Activated naive CD4-positive, alpha-beta T cell treated with anti-CD3 and anti-CD28 coated beads, Interleukin-2, amount 10 ng/mL, durations not matched to agents 7 days and 5 days (primary cell): ENCODE data around the gene ZCCHC14.

Experiments
- CTCF ChIA-PET: fragments of 350-600 bp; sonication (Branson Sonifier 250); formaldehyde crosslinking; loops from one replicate; lab custom pipeline; 2021; ENCODE audit warnings: antibody characterized with exemption; lab: Charles Lee
- DNase-seq: peaks from one replicate; pipeline ENCODE4 v3.0.0-alpha.2; 2020
- H3K27ac Mint-ChIP-seq: one replicate; pipeline ENCODE4 v1.8.0; 2021; ENCODE audit warnings: mild to moderate bottlenecking, moderate library complexity, mixed read lengths
- H3K27me3 Mint-ChIP-seq: one replicate; pipeline ENCODE4 v1.8.0; 2021; ENCODE audit warnings: mild to moderate bottlenecking, mixed read lengths
- H3K36me3 Mint-ChIP-seq: one replicate; pipeline ENCODE4 v1.8.0; 2021; ENCODE audit warnings: mixed read lengths
- H3K4me1 Mint-ChIP-seq: one replicate; pipeline ENCODE4 v1.8.0; 2021; ENCODE audit warnings: mixed read lengths
- H3K4me3 Mint-ChIP-seq: one replicate; pipeline ENCODE4 v1.8.0; 2021; ENCODE audit warnings: mild to moderate bottlenecking, moderate library complexity, mixed read lengths
- H3K9me3 Mint-ChIP-seq: one replicate; pipeline ENCODE4 v1.8.0; 2021; ENCODE audit warnings: mixed read lengths

ZCCHC14 gene

DNA sequence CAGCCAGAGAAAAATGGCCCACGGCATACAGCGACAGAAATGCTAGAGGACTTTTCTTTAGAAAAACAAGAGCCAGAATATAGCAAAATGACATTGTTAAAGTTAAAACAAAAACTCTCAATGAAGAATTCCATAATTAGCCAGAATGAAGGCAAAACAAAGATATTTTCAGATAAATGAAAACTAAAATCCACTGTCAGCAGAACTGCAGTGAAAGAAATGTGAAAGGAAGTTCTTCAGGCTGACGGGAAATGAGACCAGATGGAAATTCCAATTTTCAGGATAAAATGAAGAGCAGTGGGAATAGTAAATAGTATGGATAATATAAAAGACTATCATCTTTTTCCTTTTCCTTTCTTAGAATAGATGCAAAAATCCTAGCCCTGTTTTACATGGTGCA, 38.4 kb downstream of the ZCCHC14 start:
- no peaks in the 10 kb centered on the region for H3K9me3 Mint-ChIP-seq
- no peak overlapping the region for H3K4me3 Mint-ChIP-seq
- no peak overlapping the region for H3K27ac Mint-ChIP-seq
- CTCF ChIA-PET = interaction anchor here (1.1 kb wide), 1 partner anchor 9 kb away, joined by 3 read pairs; no protein-coding TSS in a partner anchor
- no peak for DNase-seq
- H3K27me3 Mint-ChIP-seq = no peaks in the 10 kb centered on the region
- peaks cover 2% of the 10 kb centered on the region for H3K36me3 Mint-ChIP-seq
- no peaks in the 10 kb centered on the region for H3K4me1 Mint-ChIP-seq

DNA sequence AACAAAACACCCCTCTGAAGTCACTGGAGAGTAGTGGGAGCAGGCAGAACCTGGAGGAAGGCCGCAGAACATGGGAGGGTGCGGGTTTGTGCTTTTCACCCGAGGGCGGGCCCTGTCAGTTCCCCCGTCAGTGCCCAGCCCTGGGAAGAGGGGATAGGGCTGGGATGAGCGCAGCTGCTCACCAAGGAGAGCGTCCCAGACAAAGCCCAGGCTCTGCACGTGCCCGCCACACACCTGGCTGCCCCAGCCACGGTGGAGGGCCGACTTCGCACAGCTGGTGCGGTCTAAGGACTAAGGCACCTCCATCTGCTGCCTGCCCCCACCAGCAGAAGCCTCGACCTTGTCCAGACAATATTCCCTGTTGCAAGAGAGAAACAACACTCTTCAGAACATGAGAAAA, 39.5 kb downstream of the ZCCHC14 start:
- no peak overlapping the region for H3K4me3 Mint-ChIP-seq
- no peaks in the 10 kb centered on the region for H3K9me3 Mint-ChIP-seq
- DNase-seq = no peak
- H3K4me1 Mint-ChIP-seq = no peaks in the 10 kb centered on the region
- CTCF ChIA-PET = no interaction called here
- H3K36me3 Mint-ChIP-seq = peaks cover 5% of the 10 kb centered on the region
- H3K27me3 Mint-ChIP-seq = no peaks in the 10 kb centered on the region
- H3K27ac Mint-ChIP-seq = no peak overlapping the region

DNA sequence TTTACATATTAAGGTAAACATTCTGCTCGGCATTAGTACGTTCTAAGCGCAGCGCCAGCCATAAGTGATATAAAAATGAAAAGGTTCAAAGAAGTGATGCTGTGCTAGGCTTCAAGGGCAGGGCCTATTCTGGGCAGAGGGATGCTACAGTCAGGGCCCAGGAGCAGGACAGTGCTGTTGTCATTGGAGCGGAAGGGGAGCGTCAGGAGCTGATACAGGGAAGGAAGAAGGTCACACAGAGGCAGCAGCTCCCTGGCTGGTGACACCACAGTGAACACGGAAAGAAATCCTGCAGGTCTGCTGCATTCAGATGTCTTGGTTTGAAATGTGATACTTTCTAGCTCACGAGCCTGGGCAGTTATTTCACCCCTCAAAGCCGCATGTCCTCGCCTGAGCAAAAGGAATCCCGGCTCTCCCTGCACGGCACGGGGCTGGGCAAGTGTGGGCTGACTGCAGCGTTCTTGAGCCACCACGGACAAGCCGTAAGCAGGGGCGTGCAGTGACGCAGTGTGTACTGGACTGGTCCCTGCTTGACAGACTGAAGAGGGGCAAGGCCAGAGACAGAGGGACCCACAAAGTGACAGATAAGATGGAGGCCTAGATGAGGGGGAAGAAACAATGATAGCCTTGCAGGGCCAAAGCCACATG, 41.1 kb downstream of the ZCCHC14 start:
- Mint-ChIP-seq H3K4me3 (no peak overlapping the region), H3K27ac (no peak overlapping the region), H3K9me3 (no peaks in the 10 kb centered on the region), H3K36me3 (peaks cover 12% of the 10 kb centered on the region), H3K4me1 (no peaks in the 10 kb centered on the region), H3K27me3 (no peaks in the 10 kb centered on the region)
- no peak for DNase-seq
- CTCF ChIA-PET = no interaction called here

DNA sequence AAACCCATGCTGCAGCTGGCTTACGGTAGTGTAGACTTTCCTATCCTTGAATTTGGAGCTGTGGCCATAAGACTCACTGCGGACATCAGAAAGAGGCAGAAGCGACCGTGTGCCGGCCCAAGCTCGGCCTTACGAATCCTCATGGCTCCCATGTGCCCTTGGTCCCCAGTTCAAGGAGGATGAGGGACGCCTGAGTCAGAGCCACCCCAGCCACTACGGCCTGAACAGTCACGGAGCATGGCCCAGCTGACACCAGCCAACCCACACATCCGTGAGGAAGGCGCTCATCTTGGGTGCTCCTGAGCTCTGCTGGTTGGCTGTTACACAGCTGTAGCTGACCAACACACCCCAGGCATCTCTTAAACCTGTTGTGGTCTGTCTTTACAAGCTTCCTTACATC, 44.0 kb downstream of the ZCCHC14 start:
- CTCF ChIA-PET = no interaction called here
- no peaks in the 10 kb centered on the region for H3K4me1 Mint-ChIP-seq
- H3K9me3 Mint-ChIP-seq = no peaks in the 10 kb centered on the region
- H3K36me3 Mint-ChIP-seq = peaks cover 17% of the 10 kb centered on the region
- no peak for DNase-seq
- H3K27ac Mint-ChIP-seq = no peak overlapping the region
- no peaks in the 10 kb centered on the region for H3K27me3 Mint-ChIP-seq
- H3K4me3 Mint-ChIP-seq = no peak overlapping the region

DNA sequence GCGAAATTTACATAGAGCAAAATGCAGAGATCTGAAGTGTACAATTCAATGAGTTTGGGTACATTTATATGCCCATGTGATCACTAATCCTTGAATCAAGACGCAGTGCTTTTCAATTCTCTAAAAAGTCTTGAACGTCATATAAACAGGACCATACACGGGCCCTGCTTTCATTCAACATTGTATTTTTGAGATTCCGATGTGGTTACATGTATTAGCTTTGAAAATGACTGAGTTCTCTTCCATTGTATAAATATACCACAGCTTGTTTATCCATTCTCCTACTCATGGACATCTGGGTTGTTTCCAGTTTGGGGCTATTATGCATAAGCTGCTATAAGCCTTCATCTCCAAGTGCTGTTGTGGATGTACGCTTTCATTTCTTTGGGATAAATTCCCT, 45.5 kb downstream of the ZCCHC14 start:
- no peak overlapping the region for H3K4me3 Mint-ChIP-seq

DNA sequence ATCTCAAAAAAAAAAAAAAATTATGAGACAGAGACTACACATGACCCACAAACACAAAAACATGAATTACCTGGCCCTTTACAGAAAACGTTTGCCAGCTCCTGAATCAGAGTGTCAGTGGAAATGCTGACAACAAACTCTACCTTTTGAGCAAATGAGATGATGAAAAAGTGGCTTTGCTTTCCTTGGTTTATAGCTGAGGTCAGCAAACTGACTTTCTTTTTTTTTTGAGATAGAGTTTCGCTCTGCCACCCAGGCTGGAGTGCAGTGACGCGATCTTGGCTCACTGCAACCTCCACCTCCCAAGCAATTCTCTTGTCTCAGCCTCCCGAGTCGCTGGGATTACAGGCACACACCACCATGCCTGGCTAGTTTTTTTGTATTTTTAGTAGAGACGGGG, 46.3 kb downstream of the ZCCHC14 start:
- Mint-ChIP-seq H3K4me1 (no peaks in the 10 kb centered on the region), H3K27ac (no peak overlapping the region), H3K9me3 (no peaks in the 10 kb centered on the region), H3K36me3 (peaks cover 18% of the 10 kb centered on the region), H3K4me3 (no peak overlapping the region), H3K27me3 (no peaks in the 10 kb centered on the region)
- no peak for DNase-seq
- CTCF ChIA-PET = interaction anchor here (0.6 kb wide), 1 partner anchor 16 kb away, joined by 3 read pairs; no protein-coding TSS in a partner anchor

More for the DNA sequence above, 45.5 kb downstream of the ZCCHC14 start:
- CTCF ChIA-PET = interaction anchor here (0.6 kb wide), 1 partner anchor 497 kb away, joined by 4 read pairs; no protein-coding TSS in a partner anchor
- no peaks in the 10 kb centered on the region for H3K4me1 Mint-ChIP-seq
- H3K27me3 Mint-ChIP-seq = no peaks in the 10 kb centered on the region
- no peaks in the 10 kb centered on the region for H3K9me3 Mint-ChIP-seq
- H3K27ac Mint-ChIP-seq = no peak overlapping the region
- DNase-seq = no peak
- peaks cover 18% of the 10 kb centered on the region for H3K36me3 Mint-ChIP-seq

DNA sequence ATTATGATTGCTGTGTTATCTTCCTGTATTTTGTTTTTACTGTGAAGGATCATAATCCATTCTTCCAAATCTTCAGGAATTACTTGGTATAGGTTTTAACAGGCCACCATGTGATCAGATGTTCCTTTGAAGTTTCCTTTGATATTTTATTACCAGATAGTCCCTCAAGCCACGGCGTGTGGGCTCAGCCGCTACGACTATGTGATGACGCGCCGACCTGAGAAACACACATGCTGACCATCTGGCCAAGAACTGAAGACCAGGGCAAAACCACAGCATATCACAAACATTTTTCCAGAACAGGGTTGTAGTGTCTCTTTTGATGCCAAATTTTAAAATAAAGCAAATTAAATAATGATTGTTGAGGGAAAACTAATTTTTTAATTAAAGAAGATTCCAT, 47.3 kb downstream of the ZCCHC14 start:
- Mint-ChIP-seq H3K27me3 (peaks cover 4% of the 10 kb centered on the region), H3K9me3 (no peaks in the 10 kb centered on the region), H3K4me1 (no peaks in the 10 kb centered on the region), H3K27ac (no peak overlapping the region), H3K4me3 (no peak overlapping the region), H3K36me3 (peaks cover 18% of the 10 kb centered on the region)
- DNase-seq = no peak
- CTCF ChIA-PET = interaction anchor here (0.7 kb wide), 1 partner anchor 39 kb away, joined by 4 read pairs; no protein-coding TSS in a partner anchor

DNA sequence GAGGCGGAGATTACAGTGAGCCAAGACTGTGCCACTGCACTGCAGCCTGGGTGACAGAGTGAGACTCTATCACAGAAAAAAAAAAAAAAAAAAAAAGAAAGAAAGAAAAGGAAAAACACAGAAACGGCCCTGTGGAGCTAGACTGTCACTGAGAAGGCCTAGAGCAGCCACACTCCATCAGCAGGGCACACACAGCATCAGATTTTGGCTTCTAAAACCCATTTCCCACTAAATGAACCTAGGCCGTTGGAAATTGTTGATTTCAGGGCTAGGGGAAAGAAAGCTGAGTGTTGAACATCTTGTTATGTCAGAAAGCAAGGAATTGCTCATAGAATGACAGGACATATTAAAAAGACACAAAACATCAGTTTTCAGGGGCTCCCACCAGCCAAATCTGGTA, 48.9 kb downstream of the ZCCHC14 start:
- peaks cover 18% of the 10 kb centered on the region for H3K36me3 Mint-ChIP-seq
- H3K4me1 Mint-ChIP-seq = no peaks in the 10 kb centered on the region
- H3K4me3 Mint-ChIP-seq = no peak overlapping the region
- CTCF ChIA-PET = interaction anchor here (1.1 kb wide), 1 partner anchor 172 kb away, joined by 3 read pairs; no protein-coding TSS in a partner anchor
- no peaks in the 10 kb centered on the region for H3K9me3 Mint-ChIP-seq
- no peak overlapping the region for H3K27ac Mint-ChIP-seq
- DNase-seq = no peak
- H3K27me3 Mint-ChIP-seq = peaks cover 4% of the 10 kb centered on the region

DNA sequence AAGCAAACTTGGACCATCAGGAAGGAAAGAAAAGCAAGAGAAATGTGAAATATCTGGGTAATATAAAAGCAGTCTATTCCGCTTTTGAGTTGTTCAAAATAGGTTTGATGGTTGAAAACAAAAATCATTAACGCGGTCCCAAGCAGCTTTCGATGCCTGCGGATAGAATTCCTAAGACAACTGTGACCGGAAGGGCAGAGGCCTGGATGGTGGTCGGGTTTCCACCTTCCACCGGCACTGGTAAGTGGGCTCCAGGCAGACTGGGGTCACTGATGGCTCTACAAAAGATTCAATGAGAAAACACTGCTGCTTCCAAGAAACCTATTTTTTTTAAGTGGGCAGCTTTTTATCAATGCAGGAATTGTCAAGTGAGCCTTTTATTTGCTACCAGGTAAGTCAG, 49.8 kb downstream of the ZCCHC14 start:
- no peak for DNase-seq
- CTCF ChIA-PET = no interaction called here
- no peak overlapping the region for H3K27ac Mint-ChIP-seq
- H3K4me3 Mint-ChIP-seq = no peak overlapping the region
- peaks cover 13% of the 10 kb centered on the region for H3K36me3 Mint-ChIP-seq
- peaks cover 4% of the 10 kb centered on the region for H3K27me3 Mint-ChIP-seq
- no peaks in the 10 kb centered on the region for H3K9me3 Mint-ChIP-seq
- H3K4me1 Mint-ChIP-seq = no peaks in the 10 kb centered on the region

DNA sequence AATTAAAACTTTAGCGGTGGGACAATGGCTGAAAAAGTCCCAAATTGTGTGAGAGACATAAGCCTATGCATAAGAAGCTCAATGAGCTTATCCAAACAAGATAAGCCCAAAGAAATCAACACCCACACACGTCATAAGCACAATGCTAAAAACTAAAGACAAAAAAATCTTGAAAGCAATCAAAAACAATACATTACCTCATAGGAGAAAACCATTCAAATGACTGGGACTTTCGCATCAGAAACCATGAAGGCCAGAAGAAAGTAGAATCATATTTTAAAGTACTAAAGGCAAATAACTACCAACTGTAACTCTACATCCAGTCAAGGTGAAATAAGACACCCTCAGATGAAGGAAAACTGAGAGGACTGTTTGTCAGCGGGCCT, 50.2 kb downstream of the ZCCHC14 start:
- no peaks in the 10 kb centered on the region for H3K4me1 Mint-ChIP-seq
- H3K4me3 Mint-ChIP-seq = no peak overlapping the region
- CTCF ChIA-PET = no interaction called here
- peaks cover 4% of the 10 kb centered on the region for H3K27me3 Mint-ChIP-seq
- DNase-seq = no peak
- no peak overlapping the region for H3K27ac Mint-ChIP-seq
- peaks cover 11% of the 10 kb centered on the region for H3K36me3 Mint-ChIP-seq
- no peaks in the 10 kb centered on the region for H3K9me3 Mint-ChIP-seq

DNA sequence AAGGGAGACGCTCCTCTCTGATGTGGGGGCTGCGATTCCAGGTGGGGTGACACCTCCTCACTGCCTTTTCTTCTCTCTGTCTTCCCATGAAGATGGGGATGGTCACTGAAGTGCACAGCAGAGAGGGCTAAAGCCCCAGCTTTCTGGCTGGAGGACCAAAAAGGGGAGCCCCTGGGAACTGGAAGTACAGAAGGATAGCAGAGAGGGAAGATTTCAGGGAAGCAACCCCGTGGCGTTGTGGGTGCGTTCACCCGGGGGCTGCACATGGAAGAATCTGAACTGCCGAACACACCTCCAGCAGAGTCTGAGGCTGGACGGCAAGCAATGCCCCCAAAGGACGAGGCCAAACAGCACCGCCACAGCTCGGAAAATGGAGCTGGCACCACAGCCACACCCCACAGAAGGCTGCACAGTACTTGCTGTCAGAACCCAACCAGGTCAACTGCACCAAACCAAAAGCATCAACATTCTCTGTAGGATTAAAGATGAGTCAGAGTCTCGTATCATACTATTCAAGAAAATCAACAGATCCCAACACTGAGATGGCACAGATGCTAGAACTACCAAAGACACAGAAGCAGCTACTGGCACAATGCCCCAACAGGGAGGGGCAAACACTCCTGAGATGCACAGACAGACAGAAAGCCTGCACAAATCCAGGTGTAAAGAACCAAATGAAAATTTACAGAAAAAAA, 50.8 kb downstream of the ZCCHC14 start:
- Mint-ChIP-seq H3K27ac (no peak overlapping the region), H3K4me3 (no peak overlapping the region), H3K36me3 (peaks cover 9% of the 10 kb centered on the region), H3K27me3 (peaks cover 4% of the 10 kb centered on the region), H3K9me3 (no peaks in the 10 kb centered on the region), H3K4me1 (peaks cover under 1% of the 10 kb centered on the region)
- CTCF ChIA-PET = no interaction called here
- DNase-seq = no peak

DNA sequence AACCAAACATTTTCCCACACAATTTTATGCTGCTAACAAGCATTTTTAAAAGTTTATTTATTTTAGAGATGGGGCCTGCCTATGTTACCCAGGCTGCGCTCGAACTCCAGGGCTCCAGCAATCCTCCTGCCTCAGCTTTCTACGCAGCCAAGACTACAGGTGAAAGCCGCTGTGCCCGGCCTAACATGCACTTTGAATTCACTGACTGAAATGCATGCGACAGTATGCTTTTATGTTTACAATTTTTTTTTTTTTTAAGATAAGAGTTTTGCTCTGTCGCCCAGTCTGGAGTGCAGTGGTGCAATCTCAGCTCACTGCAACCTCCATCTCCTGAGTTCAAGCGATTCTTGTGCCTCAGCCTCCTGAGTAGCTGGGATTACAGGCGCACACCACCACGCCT, 52.9 kb downstream of the ZCCHC14 start:
- DNase-seq = no peak
- Mint-ChIP-seq H3K36me3 (peaks cover 4% of the 10 kb centered on the region), H3K27me3 (peaks cover 14% of the 10 kb centered on the region), H3K4me3 (no peak overlapping the region), H3K4me1 (peaks cover 21% of the 10 kb centered on the region), H3K27ac (no peak overlapping the region), H3K9me3 (no peaks in the 10 kb centered on the region)
- CTCF ChIA-PET = no interaction called here

DNA sequence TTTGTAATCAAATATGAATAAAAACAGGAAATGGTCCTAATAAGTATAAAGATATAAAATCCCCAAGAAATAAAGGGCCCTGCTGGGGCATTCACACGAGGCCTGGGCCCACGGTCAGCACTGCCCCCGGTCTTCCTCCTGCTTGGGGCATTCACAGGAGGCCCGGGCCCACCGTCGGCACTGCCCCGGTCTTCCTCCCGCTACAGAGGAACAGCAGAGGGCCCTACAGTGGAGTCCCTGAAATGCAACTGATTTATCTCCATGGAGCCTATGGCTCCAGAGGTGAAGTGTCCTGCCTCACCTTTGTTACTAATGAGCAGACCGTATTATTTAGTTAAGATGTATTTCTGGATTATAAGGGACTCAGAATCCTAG, 54.2 kb downstream of the ZCCHC14 start:
- Mint-ChIP-seq H3K9me3 (no peaks in the 10 kb centered on the region), H3K4me3 (no peak overlapping the region), H3K27me3 (peaks cover 14% of the 10 kb centered on the region), H3K4me1 (peaks cover 21% of the 10 kb centered on the region), H3K36me3 (peaks cover 1% of the 10 kb centered on the region), H3K27ac (no peak overlapping the region)
- CTCF ChIA-PET = no interaction called here
- DNase-seq = no peak

DNA sequence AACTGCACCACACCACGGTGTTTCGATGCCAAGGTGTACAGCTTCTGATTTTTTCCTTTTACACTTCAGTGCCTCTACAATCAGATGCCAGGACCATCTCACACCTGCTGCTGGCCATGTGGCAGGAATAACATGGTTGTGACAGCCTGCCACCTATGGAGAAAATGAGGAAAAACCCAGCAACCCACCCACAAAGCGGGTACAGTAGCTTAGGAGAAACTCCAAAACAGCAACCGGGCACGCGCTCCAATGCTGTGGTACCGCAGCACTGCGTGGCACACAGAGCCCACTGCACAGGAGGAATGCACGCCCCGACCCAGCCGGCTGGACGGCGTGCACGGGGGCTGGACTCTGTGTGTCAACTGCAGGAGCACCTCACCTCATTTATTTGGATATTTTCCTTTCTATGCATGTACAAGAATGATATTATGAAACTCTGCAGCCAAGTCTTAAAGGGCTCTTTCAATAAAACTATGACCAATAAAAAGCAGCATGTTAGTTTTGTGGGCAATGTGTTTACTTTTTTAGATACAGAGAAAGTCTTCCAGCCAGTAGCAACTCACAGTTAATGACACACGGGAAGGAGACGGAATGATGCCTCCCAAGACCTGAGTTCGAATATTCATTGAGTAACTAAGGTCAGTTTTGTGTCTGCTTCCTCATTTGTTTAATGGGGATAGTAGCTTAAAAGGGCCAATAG, 54.8 kb downstream of the ZCCHC14 start:
- Mint-ChIP-seq H3K27ac (no peak overlapping the region), H3K27me3 (peaks cover 14% of the 10 kb centered on the region), H3K4me1 (peaks cover 21% of the 10 kb centered on the region), H3K36me3 (peaks cover 1% of the 10 kb centered on the region), H3K9me3 (no peaks in the 10 kb centered on the region), H3K4me3 (no peak overlapping the region)
- CTCF ChIA-PET = no interaction called here
- DNase-seq = no peak
